ENCODE results near the gene PDE3B.
A peak's percentile ranks its signal among the peaks of the same experiment; 100 is the strongest.

PDE3B gene

GRCh38 chr11:14892036-14892556 is 248.5 kb downstream of the PDE3B start, which contains the start of gene CYP2R1:
Gene CYP2R1, minus strand, starts transcription at chr11:14892231. Its CDS starts 26 bp downstream, at chr11:14892205.
- peak; percentile 58 to 83 (median 70) for DNase-seq

GRCh38 chr11:14892577-14892976 is 249.0 kb downstream of the PDE3B start:
- DNase-seq, result no peak

- DNase-seq, result no peak
Measured at GRCh38 chr11:14894657-14895598, 251.3 kb downstream of the PDE3B start.

GRCh38 chr11:14898355-14898754 is 254.8 kb downstream of the PDE3B start:
- DNase-seq, result no peak

GRCh38 chr11:14898906-14899305 is 255.3 kb downstream of the PDE3B start:
- no peak for DNase-seq

GRCh38 chr11:14902650-14903350 is 259.2 kb downstream of the PDE3B start:
- no peak for DNase-seq

GRCh38 chr11:14904745-14905103 is 261.1 kb downstream of the PDE3B start:
- peak; percentile 75 to 81 (median 80) for DNase-seq

- peak in 3 of 4 experiments; percentile 29 to 68 (median 56) for DNase-seq
Measured at GRCh38 chr11:14905104-14906033, 261.8 kb downstream of the PDE3B start.

- DNase-seq, result no peak
Measured at GRCh38 chr11:14906578-14906977, 263.0 kb downstream of the PDE3B start.

GRCh38 chr11:14906993-14907392 is 263.4 kb downstream of the PDE3B start:
- no peak for DNase-seq

GRCh38 chr11:14907411-14908213 is 264.0 kb downstream of the PDE3B start:
- peak; percentile 65 to 84 (median 74) for DNase-seq

GRCh38 chr11:14908214-14908880 is 264.7 kb downstream of the PDE3B start:
- peak in 1 of 4 experiments; percentile 3 for DNase-seq

GRCh38 chr11:14914536-14914935 is 270.9 kb downstream of the PDE3B start:
- DNase-seq, result no peak

GRCh38 chr11:14916403-14916802 is 272.8 kb downstream of the PDE3B start:
- DNase-seq, result no peak

Measured in activated naive CD4-positive, alpha-beta T cell (primary cell).